Gastroesophageal sphincter (tissue), 3 donors: ENCODE results near the gene IL1RAPL2.

Source experiments
- EP300 ChIP-seq: sonication (generic); formaldehyde crosslinking; IDR thresholded peaks from one replicate; pipeline ENCODE4 v1.6.1; 2017; ENCODE audit warnings: antibody characterized with exemption, mild to moderate bottlenecking
- POLR2A ChIP-seq, 2 donors: fragments of 450-650 bp; IDR thresholded peaks; one replicate each; pipeline ENCODE4 v1.6.1; 2017; ENCODE audit warnings: antibody characterized with exemption in 2 of 2, mild to moderate bottlenecking in 2 of 2, moderate library complexity in 1 of 2
- POLR2AphosphoS5 ChIP-seq: sonication (generic); formaldehyde crosslinking; IDR thresholded peaks from one replicate; pipeline ENCODE4 v1.6.1; 2017; ENCODE audit warnings: antibody characterized with exemption
- TF ChIP-seq, protein P1 (sequence below), 4 experiments: fragments of 200-600 bp in 2 of 4; fragments of 450-650 bp in 2 of 4; sonication (generic) in 1 of 4; IDR thresholded peaks; one replicate each; pipeline ENCODE4 v1.5.1; 2017 to 2019; ENCODE audit warnings: antibody characterized with exemption in 4 of 4, mild to moderate bottlenecking in 2 of 4, moderate library complexity in 2 of 4

- TF ChIP-seq, protein P1, sequence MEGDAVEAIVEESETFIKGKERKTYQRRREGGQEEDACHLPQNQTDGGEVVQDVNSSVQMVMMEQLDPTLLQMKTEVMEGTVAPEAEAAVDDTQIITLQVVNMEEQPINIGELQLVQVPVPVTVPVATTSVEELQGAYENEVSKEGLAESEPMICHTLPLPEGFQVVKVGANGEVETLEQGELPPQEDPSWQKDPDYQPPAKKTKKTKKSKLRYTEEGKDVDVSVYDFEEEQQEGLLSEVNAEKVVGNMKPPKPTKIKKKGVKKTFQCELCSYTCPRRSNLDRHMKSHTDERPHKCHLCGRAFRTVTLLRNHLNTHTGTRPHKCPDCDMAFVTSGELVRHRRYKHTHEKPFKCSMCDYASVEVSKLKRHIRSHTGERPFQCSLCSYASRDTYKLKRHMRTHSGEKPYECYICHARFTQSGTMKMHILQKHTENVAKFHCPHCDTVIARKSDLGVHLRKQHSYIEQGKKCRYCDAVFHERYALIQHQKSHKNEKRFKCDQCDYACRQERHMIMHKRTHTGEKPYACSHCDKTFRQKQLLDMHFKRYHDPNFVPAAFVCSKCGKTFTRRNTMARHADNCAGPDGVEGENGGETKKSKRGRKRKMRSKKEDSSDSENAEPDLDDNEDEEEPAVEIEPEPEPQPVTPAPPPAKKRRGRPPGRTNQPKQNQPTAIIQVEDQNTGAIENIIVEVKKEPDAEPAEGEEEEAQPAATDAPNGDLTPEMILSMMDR (IDR thresholded peaks at IDR 0.05), result no peak
- TF ChIP-seq EP300 (no peak), POLR2A (IDR thresholded peaks at IDR 0.05) (no peak), POLR2AphosphoS5 (no peak)
Observed at GRCh38 chrX:105715746-105716145, 1149.7 kb downstream of the IL1RAPL2 start.
